ENCODE measurements around the gene TDP1. TPM values are rescaled to one million over a fixed set of nuclear protein-coding genes. Genes with fewer than 3 reads are reported as not detected.

Gene TDP1
- total and polyA plus RNA-seq, 2 experiments from 2014 or later = 23.0 to 63.6 TPM

- no peak overlapping the region for H2AFZ ChIP-seq
- H3K36me3 ChIP-seq (ENCODE audit: insufficient read depth) = peaks cover 9% of the 10 kb centered on the region; the same call in 1 of the 2 replicates
- H4K20me1 ChIP-seq (replicated peaks; ENCODE audit: insufficient read depth) = no peaks in the 10 kb centered on the region
- ATAC-seq (no peak), DNase-seq (ENCODE audit: low spot score) (no peak)
- Mint-ChIP-seq H3K27me3 (ENCODE audit: insufficient read depth, low read depth, poor library complexity) (no peaks in the 10 kb centered on the region), H3K27ac (no peak overlapping the region), H3K4me3 (no peak overlapping the region), H3K9me3 (no peaks in the 10 kb centered on the region), H3K4me1 (0 out of 3 replicates have a peak, but pooled peaks cover 3% of the 10 kb centered on the region), H3K36me3 (ENCODE audit: low read depth) (peaks cover 29% of the 10 kb centered on the region)
- H3F3A ChIP-seq (replicated peaks; ENCODE audit: low read depth) = no peaks in the 10 kb centered on the region
- no peak overlapping the region for H3K27ac ChIP-seq (ENCODE audit: low read depth)
- H3K4me3 ChIP-seq = no peak overlapping the region
- no peaks in the 10 kb centered on the region for H3K27me3 ChIP-seq (ENCODE audit: insufficient read depth)
- TF ChIP-seq NANOG (IDR thresholded peaks at IDR 0.05; ENCODE audit: borderline replicate concordance) (no peak), ZNF331 (CRISPR knock-in tag; IDR thresholded peaks at IDR 0.05; ENCODE audit: low read depth) (no peak), STAT1 (IDR thresholded peaks at IDR 0.05; ENCODE audit: unreplicated experiment) (no peak), ETS1 (IDR thresholded peaks at IDR 0.05) (no peak)
- TF ChIP-seq, protein P1, sequence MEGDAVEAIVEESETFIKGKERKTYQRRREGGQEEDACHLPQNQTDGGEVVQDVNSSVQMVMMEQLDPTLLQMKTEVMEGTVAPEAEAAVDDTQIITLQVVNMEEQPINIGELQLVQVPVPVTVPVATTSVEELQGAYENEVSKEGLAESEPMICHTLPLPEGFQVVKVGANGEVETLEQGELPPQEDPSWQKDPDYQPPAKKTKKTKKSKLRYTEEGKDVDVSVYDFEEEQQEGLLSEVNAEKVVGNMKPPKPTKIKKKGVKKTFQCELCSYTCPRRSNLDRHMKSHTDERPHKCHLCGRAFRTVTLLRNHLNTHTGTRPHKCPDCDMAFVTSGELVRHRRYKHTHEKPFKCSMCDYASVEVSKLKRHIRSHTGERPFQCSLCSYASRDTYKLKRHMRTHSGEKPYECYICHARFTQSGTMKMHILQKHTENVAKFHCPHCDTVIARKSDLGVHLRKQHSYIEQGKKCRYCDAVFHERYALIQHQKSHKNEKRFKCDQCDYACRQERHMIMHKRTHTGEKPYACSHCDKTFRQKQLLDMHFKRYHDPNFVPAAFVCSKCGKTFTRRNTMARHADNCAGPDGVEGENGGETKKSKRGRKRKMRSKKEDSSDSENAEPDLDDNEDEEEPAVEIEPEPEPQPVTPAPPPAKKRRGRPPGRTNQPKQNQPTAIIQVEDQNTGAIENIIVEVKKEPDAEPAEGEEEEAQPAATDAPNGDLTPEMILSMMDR (conservative IDR thresholded peaks at IDR 0.05; ENCODE audit: low read depth in 2 of 2) = no peak
- TF ChIP-seq, protein P2, sequence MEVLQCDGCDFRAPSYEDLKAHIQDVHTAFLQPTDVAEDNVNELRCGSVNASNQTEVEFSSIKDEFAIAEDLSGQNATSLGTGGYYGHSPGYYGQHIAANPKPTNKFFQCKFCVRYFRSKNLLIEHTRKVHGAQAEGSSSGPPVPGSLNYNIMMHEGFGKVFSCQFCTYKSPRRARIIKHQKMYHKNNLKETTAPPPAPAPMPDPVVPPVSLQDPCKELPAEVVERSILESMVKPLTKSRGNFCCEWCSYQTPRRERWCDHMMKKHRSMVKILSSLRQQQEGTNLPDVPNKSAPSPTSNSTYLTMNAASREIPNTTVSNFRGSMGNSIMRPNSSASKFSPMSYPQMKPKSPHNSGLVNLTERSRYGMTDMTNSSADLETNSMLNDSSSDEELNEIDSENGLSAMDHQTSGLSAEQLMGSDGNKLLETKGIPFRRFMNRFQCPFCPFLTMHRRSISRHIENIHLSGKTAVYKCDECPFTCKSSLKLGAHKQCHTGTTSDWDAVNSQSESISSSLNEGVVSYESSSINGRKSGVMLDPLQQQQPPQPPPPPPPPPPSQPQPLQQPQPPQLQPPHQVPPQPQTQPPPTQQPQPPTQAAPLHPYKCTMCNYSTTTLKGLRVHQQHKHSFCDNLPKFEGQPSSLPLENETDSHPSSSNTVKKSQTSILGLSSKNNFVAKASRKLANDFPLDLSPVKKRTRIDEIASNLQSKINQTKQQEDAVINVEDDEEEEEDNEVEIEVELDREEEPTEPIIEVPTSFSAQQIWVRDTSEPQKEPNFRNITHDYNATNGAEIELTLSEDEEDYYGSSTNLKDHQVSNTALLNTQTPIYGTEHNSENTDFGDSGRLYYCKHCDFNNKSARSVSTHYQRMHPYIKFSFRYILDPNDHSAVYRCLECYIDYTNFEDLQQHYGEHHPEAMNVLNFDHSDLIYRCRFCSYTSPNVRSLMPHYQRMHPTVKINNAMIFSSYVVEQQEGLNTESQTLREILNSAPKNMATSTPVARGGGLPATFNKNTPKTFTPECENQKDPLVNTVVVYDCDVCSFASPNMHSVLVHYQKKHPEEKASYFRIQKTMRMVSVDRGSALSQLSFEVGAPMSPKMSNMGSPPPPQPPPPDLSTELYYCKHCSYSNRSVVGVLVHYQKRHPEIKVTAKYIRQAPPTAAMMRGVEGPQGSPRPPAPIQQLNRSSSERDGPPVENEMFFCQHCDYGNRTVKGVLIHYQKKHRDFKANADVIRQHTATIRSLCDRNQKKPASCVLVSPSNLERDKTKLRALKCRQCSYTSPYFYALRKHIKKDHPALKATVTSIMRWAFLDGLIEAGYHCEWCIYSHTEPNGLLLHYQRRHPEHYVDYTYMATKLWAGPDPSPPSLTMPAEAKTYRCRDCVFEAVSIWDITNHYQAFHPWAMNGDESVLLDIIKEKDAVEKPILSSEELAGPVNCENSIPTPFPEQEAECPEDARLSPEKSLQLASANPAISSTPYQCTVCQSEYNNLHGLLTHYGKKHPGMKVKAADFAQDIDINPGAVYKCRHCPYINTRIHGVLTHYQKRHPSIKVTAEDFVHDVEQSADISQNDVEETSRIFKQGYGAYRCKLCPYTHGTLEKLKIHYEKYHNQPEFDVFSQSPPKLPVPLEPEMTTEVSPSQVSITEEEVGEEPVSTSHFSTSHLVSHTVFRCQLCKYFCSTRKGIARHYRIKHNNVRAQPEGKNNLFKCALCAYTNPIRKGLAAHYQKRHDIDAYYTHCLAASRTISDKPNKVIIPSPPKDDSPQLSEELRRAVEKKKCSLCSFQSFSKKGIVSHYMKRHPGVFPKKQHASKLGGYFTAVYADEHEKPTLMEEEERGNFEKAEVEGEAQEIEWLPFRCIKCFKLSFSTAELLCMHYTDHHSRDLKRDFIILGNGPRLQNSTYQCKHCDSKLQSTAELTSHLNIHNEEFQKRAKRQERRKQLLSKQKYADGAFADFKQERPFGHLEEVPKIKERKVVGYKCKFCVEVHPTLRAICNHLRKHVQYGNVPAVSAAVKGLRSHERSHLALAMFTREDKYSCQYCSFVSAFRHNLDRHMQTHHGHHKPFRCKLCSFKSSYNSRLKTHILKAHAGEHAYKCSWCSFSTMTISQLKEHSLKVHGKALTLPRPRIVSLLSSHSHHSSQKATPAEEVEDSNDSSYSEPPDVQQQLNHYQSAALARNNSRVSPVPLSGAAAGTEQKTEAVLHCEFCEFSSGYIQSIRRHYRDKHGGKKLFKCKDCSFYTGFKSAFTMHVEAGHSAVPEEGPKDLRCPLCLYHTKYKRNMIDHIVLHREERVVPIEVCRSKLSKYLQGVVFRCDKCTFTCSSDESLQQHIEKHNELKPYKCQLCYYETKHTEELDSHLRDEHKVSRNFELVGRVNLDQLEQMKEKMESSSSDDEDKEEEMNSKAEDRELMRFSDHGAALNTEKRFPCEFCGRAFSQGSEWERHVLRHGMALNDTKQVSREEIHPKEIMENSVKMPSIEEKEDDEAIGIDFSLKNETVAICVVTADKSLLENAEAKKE (CRISPR knock-in tag; IDR thresholded peaks at IDR 0.05) = no peak
- no peaks in the 10 kb centered on the region for H3K9me2 ChIP-seq (ENCODE audit: insufficient read depth)
- no peak overlapping the region for H3K4me2 ChIP-seq
- H3K79me2 ChIP-seq (replicated peaks; ENCODE audit: insufficient read depth) = no peaks in the 10 kb centered on the region
- H3K4me1 ChIP-seq (ENCODE audit: insufficient read depth) = no peaks in the 10 kb centered on the region
Observed at GRCh38 chr14:90039253-90040010, 83.7 kb downstream of the TDP1 start.
